Lower leg skin (tissue), 4 donors: ENCODE measurements around the gene VEZF1. TPM values are rescaled to one million over a fixed set of nuclear protein-coding genes. Genes with fewer than 3 reads are reported as not detected.

Source experiments
- DNase-seq, 2 donors: peaks; one replicate each; pipeline ENCODE4 v3.0.0-alpha.2; 2019; ENCODE audit warnings: low spot score in 2 of 2
- H3K4me3 ChIP-seq: fragments of 200-600 bp; sonication (generic); 2 replicates; pipeline ENCODE4 v1.5.1; 2017; ENCODE audit warnings: mild to moderate bottlenecking, low read depth; ENCODE audit not compliant: poor library complexity, severe bottlenecking
- CTCF ChIP-seq, 3 donors: fragments of 450-650 bp; IDR thresholded peaks; one replicate each; pipeline ENCODE4 v1.5.1; 2016; ENCODE audit warnings: antibody characterized with exemption in 3 of 3, mild to moderate bottlenecking in 3 of 3, moderate library complexity in 2 of 3
- POLR2A ChIP-seq, 2 donors: fragments of 450-650 bp; IDR thresholded peaks; one replicate each; pipeline ENCODE4 v1.6.1; 2016 to 2017; ENCODE audit warnings: antibody characterized with exemption in 2 of 2, mild to moderate bottlenecking in 1 of 2, moderate library complexity in 1 of 2
- WGBS, 2 donors: methylation state at CpG; one replicate each; pipeline ENCODE4 v1.1.5; 2018; 5-methylcytosine and 5-hydroxymethylcytosine counted together
- intact Hi-C: fragments of 100-400 bp; cut with DNase I; formaldehyde crosslinking; loops from one replicate; pipeline ENCODE4 v1.15.0; 2023; ENCODE audit warnings: low total_unique reads
- total RNA-seq, 4 donors: library from RNA; depleted of rRNA; stranded (reverse); fragments of >200 nt; gene quantifications; one replicate each; pipeline ENCODE4 v1.1.0, GENCODE V29; 2016

The VEZF1 gene
- total RNA-seq, 4 donors from 2014 or later, result 30.3 to 56.1 (median 46.6) TPM

GRCh38 chr17:57945996-57946797, 41.9 kb downstream of the VEZF1 start:
- TF ChIP-seq POLR2A (IDR thresholded peaks at IDR 0.05), result no peak
- no peak for TF ChIP-seq CTCF (IDR thresholded peaks at IDR 0.05)
- H3K4me3 ChIP-seq, result no peak overlapping the region
- WGBS, 2 donors, result 17 to 23% methylated on average over 6 of the region's 6 CpGs
- intact Hi-C loops, result no loop called here
- DNase-seq, result no peak

GRCh38 chr17:57944908-57945307, 43.1 kb downstream of the VEZF1 start:
- 66 to 72% methylated on average over 6 of the region's 6 CpGs for WGBS, 2 donors
- intact Hi-C loops, result no loop called here
- no peak for TF ChIP-seq POLR2A (IDR thresholded peaks at IDR 0.05)
- no peak for TF ChIP-seq CTCF (IDR thresholded peaks at IDR 0.05)
- no peak for DNase-seq
- H3K4me3 ChIP-seq, result no peak overlapping the region

- intact Hi-C loops, result no loop called here
- WGBS, 2 donors, result 71 to 75% methylated on average over 3 of the region's 3 CpGs
- H3K4me3 ChIP-seq, result no peak overlapping the region
- DNase-seq, result no peak
- TF ChIP-seq POLR2A (IDR thresholded peaks at IDR 0.05) (no peak), CTCF (IDR thresholded peaks at IDR 0.05) (no peak)
These were observed 44.4 kb downstream of the VEZF1 start for GRCh38 chr17:57943645-57944044.

GRCh38 chr17:57943140-57943539, 44.9 kb downstream of the VEZF1 start:
- DNase-seq, result no peak
- WGBS, 2 donors, result 57 to 62% methylated on average over 6 of the region's 6 CpGs
- no peak overlapping the region for H3K4me3 ChIP-seq
- TF ChIP-seq CTCF (IDR thresholded peaks at IDR 0.05), result no peak
- no peak for TF ChIP-seq POLR2A (IDR thresholded peaks at IDR 0.05)
- intact Hi-C loops, result no loop called here

- H3K4me3 ChIP-seq, result no peak overlapping the region
- intact Hi-C loops, result no loop called here
- DNase-seq, result no peak
- WGBS, 2 donors, result 62 to 66% methylated on average over 9 to 10 of the region's 10 CpGs
- TF ChIP-seq POLR2A (IDR thresholded peaks at IDR 0.05) (no peak), CTCF (IDR thresholded peaks at IDR 0.05) (no peak)
These were observed 46.4 kb downstream of the VEZF1 start for GRCh38 chr17:57941384-57942370.
